GM21576 (cell line): ENCODE data around the gene LRRC75A.
"Not testable (repeated sequence)": the region's sequence is repeated elsewhere in the genome, so short reads cannot be mapped to it uniquely, and the experiment has no call there.

Experiments used
- ATAC-seq: cut with Tn5 transposase; IDR thresholded peaks from one replicate; pipeline ENCODE4 v1.9.1; 2021; ENCODE audit warnings: mild to moderate bottlenecking, moderate library complexity; ENCODE audit not compliant: unreplicated experiment

Gene LRRC75A

GRCh38 chr17:16415031-16415924, 76.7 kb downstream of the LRRC75A start, which contains the start of gene TRPV2:
TRPV2 (plus strand) TSS chr17:16415571; CDS start chr17:16417669, 2,098 bp downstream.
- peak; percentile 43 for ATAC-seq

- peak; percentile 91 for ATAC-seq
Measured at GRCh38 chr17:16407911-16408588, 83.9 kb downstream of the LRRC75A start.

- ATAC-seq = no peak
Measured at GRCh38 chr17:16406742-16407674, 85.0 kb downstream of the LRRC75A start.

GRCh38 chr17:16403847-16404246, 88.1 kb downstream of the LRRC75A start:
- ATAC-seq = not testable (repeated sequence)

GRCh38 chr17:16398270-16399267, 93.4 kb downstream of the LRRC75A start:
- peak; percentile 85 for ATAC-seq

GRCh38 chr17:16396693-16397092, 95.3 kb downstream of the LRRC75A start:
- ATAC-seq = not testable (repeated sequence)

- not testable (repeated sequence) for ATAC-seq
Measured at GRCh38 chr17:16395887-16396286, 96.1 kb downstream of the LRRC75A start.

GRCh38 chr17:16392491-16392890, 99.5 kb downstream of the LRRC75A start:
- ATAC-seq = not testable (repeated sequence)
